HEK293T (cell line): ENCODE results near the gene ANO7.

Experiments used
- ARNT ChIP-seq: fragments of 450-650 bp; IDR thresholded peaks from 2 replicates; pipeline ENCODE4 v1.6.1; 2017; ENCODE audit warnings: mild to moderate bottlenecking
- FOXA1 ChIP-seq: fragments of 450-650 bp; IDR thresholded peaks from 2 replicates; pipeline ENCODE4 v1.6.1; 2016; ENCODE audit warnings: mild to moderate bottlenecking
- FOXM1 ChIP-seq: fragments of 450-650 bp; IDR thresholded peaks from 2 replicates; pipeline ENCODE4 v1.6.1; 2017; ENCODE audit warnings: mild to moderate bottlenecking, borderline replicate concordance
- HDGF ChIP-seq: fragments of 450-650 bp; IDR thresholded peaks from 2 replicates; pipeline ENCODE4 v1.6.1; 2017; ENCODE audit warnings: antibody characterized with exemption, borderline replicate concordance
- PKNOX1 ChIP-seq: fragments of 450-650 bp; IDR thresholded peaks from 2 replicates; pipeline ENCODE4 v1.6.1; 2016
- SP1 ChIP-seq: fragments of 450-650 bp; IDR thresholded peaks from 2 replicates; pipeline ENCODE4 v1.6.1; 2017
- SUZ12 ChIP-seq: fragments of 450-650 bp; IDR thresholded peaks from 2 replicates; pipeline ENCODE4 v1.6.1; 2016; ENCODE audit warnings: mild to moderate bottlenecking

- TF ChIP-seq SP1 (no peak), SUZ12 (no peak), FOXA1 (no peak), FOXM1 (no peak), HDGF (no peak), PKNOX1 (no peak), ARNT (no peak)
These were observed 14.9 kb downstream of the ANO7 start for GRCh38 chr2:241203218-241204009.
